Measurements from ENCODE around the gene PHF21A. TPM values are rescaled to one million over a fixed set of nuclear protein-coding genes. Genes with fewer than 3 reads are reported as not detected.

Gene PHF21A
- total and polyA plus RNA-seq, 2 donors = 15.2 to 25.9 TPM

DNA sequence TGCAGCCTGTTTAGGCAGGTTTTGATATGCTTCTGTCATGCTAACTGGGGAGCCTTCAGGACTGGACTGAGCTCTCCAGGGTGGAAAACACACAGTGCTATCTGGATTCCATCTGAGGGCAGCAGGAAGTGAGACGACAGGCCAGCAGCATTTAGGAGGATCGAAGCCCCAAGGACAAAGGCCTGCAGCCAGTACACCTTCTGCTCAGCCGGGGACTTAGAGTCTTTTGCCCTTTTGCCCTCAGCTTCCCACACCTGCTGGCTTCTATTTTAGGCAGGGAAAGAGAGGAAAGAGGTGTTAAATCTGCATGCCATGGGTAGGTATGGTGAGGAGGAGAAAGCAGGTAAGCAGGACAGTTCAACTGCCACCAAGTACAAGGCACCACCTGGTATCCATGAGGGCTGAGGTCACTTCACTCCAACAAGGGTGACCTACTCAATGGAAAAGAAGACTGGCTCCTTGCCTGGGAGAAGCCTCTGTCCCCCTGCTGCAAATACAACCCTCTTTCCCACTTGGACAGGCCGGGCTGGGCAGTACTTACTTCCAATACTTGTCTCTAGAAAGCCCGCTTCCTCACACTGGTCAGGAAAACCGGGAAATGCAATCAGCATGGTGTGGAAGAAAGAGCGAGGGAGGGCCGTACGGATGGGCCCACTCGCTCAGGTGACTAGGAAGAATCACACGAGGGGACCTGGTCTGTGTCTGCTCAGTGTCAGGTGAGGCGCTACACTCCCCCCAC, 186.5 kb downstream of the PHF21A start:
- H3K4me1 ChIP-seq (ENCODE audit: control insufficient read depth in 2 of 2, insufficient read depth in 2 of 2, low read length in 2 of 2) = peaks cover 8 to 30% of the 10 kb centered on the region in 2 donors
- no peaks in the 10 kb centered on the region for H3K9me3 ChIP-seq (ENCODE audit: control insufficient read depth in 2 of 2, insufficient read depth in 1 of 2, low read length in 1 of 2)
- no peak for DNase-seq (ENCODE audit: low read depth in 6 of 9, low spot score in 9 of 9)
- WGBS = 94% methylated on average over 12 of the region's 12 CpGs
- H3K36me3 ChIP-seq (ENCODE audit: control insufficient read depth in 2 of 2, insufficient read depth in 2 of 2, low read length in 1 of 2) = peaks cover 40 to 57% of the 10 kb centered on the region in 2 donors
- no peak overlapping the region for H3K4me3 ChIP-seq (ENCODE audit: low read length in 2 of 2)
- peak overlapping the region in 1 of 2 donors; percentile 50 for H3K27ac ChIP-seq (ENCODE audit: low read depth in 1 of 2, low read length in 1 of 2)
- H3K27me3 ChIP-seq (ENCODE audit: control insufficient read depth in 2 of 2, insufficient read depth in 1 of 2, low read length in 1 of 2) = no peaks in the 10 kb centered on the region

- peaks cover 8 to 32% of the 10 kb centered on the region in 2 donors for H3K4me1 ChIP-seq (ENCODE audit: control insufficient read depth in 2 of 2, insufficient read depth in 2 of 2, low read length in 2 of 2)
- DNase-seq (ENCODE audit: low read depth in 6 of 9, low spot score in 9 of 9) = no peak
- no peak overlapping the region for H3K4me3 ChIP-seq (ENCODE audit: low read length in 2 of 2)
- H3K27me3 ChIP-seq (ENCODE audit: control insufficient read depth in 2 of 2, insufficient read depth in 1 of 2, low read length in 1 of 2) = no peaks in the 10 kb centered on the region
- H3K27ac ChIP-seq (ENCODE audit: low read depth in 1 of 2, low read length in 1 of 2) = peak overlapping the region in 1 of 2 donors; percentile 17
- 96% methylated on average over 21 of the region's 21 CpGs for WGBS
- no peaks in the 10 kb centered on the region for H3K9me3 ChIP-seq (ENCODE audit: control insufficient read depth in 2 of 2, insufficient read depth in 1 of 2, low read length in 1 of 2)
- H3K36me3 ChIP-seq (ENCODE audit: control insufficient read depth in 2 of 2, insufficient read depth in 2 of 2, low read length in 1 of 2) = peaks cover 40 to 57% of the 10 kb centered on the region in 2 donors
These were observed 187.2 kb downstream of the PHF21A start for GRCh38 chr11:45933846-45934579.

DNA sequence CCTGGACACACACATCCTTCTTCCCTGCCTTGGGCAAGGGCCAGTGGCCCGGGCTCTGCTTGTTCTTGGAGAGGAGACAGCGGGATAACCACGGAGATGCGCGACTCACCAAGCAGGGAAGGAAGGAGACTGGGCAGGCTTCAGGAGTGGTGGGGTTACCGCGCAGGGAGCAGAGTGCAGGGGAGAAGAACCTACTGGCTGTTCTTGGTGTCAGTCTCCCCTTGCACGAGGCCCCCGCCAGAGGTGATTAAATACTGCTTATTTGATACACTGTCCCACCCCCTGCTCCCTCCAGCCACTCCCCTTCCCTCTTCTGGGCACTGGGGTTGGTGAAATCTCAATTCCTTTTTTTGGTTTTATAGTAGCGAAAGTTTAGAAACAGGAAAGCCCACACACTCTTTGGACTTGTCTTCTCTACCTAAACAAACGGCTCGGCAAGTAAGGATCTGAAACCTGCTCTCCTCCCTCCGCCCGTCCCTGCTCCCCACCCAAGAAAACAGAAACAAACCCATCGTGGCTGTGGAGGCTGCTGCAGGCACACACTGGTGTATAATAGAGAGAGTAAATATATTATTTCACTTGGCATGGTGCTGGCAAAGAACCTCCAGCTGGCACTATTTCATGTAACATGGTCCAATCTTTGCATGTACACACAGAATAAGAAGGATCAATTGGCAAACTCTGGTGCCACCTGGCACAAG, 188.0 kb downstream of the PHF21A start:
- no peak overlapping the region for H3K4me3 ChIP-seq (ENCODE audit: low read length in 2 of 2)
- peaks cover 8 to 32% of the 10 kb centered on the region in 2 donors for H3K4me1 ChIP-seq (ENCODE audit: control insufficient read depth in 2 of 2, insufficient read depth in 2 of 2, low read length in 2 of 2)
- H3K27ac ChIP-seq (ENCODE audit: low read depth in 1 of 2, low read length in 1 of 2) = peak overlapping the region in 1 of 2 donors; percentile 32
- no peaks in the 10 kb centered on the region for H3K27me3 ChIP-seq (ENCODE audit: control insufficient read depth in 2 of 2, insufficient read depth in 1 of 2, low read length in 1 of 2)
- H3K9me3 ChIP-seq (ENCODE audit: control insufficient read depth in 2 of 2, insufficient read depth in 1 of 2, low read length in 1 of 2) = no peaks in the 10 kb centered on the region
- peaks cover 40 to 57% of the 10 kb centered on the region in 2 donors for H3K36me3 ChIP-seq (ENCODE audit: control insufficient read depth in 2 of 2, insufficient read depth in 2 of 2, low read length in 1 of 2)
- DNase-seq (ENCODE audit: low read depth in 6 of 9, low spot score in 9 of 9) = no peak
- WGBS = 94% methylated on average over 15 of the region's 15 CpGs

DNA sequence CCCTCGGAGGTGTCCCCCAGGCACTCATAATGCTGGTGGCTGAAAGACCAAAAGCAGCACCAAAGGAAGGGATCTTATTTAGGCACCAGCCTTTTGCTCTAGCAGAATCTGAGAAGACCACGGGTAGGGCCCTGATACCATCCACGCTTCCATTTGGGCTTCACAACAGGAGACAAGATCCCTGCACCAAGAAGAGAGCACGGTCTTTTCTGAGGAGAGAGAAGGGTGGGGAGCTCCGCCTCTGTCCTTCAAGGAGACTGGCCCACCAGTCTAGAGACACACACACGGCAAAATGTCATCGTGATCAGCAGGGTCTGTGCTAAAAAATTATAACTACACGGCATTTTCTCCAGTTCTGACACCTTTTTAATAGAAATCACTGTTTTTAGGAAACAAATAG, 189.0 kb downstream of the PHF21A start:
- H3K4me1 ChIP-seq (ENCODE audit: control insufficient read depth in 2 of 2, insufficient read depth in 2 of 2, low read length in 2 of 2) = peaks cover 8 to 32% of the 10 kb centered on the region in 2 donors
- H3K27me3 ChIP-seq (ENCODE audit: control insufficient read depth in 2 of 2, insufficient read depth in 1 of 2, low read length in 1 of 2) = no peaks in the 10 kb centered on the region
- DNase-seq (ENCODE audit: low read depth in 6 of 9, low spot score in 9 of 9) = no peak
- peak overlapping the region; percentile 35 to 53 for H3K27ac ChIP-seq (ENCODE audit: low read depth in 1 of 2, low read length in 1 of 2)
- 93% methylated on average over 8 of the region's 8 CpGs for WGBS
- H3K9me3 ChIP-seq (ENCODE audit: control insufficient read depth in 2 of 2, insufficient read depth in 1 of 2, low read length in 1 of 2) = no peaks in the 10 kb centered on the region
- H3K36me3 ChIP-seq (ENCODE audit: control insufficient read depth in 2 of 2, insufficient read depth in 2 of 2, low read length in 1 of 2) = peaks cover 34 to 51% of the 10 kb centered on the region in 2 donors
- H3K4me3 ChIP-seq (ENCODE audit: low read length in 2 of 2) = no peak overlapping the region

DNA sequence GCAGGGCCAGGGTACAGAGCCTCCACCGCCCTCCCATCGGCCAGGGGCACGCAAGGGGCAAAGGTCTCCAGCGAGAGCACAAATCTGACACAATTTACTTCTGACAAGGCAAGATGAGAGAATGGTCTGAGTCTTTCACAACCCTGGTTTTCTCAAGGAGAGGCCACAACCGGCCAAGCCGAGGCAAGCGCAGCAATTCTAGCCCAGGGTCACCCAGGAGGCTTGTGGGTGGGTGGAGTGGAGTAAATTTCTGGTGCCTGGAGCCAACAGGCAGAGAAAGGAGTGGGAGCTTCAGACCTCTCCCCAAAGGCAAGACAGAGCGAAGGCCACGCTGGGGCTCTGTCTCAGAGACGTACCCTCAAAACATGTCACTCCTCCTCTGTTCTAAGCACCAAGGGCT, 189.5 kb downstream of the PHF21A start:
- WGBS = 94% methylated on average over 10 of the region's 10 CpGs
- DNase-seq (ENCODE audit: low read depth in 6 of 9, low spot score in 9 of 9) = no peak
- Histone ChIP-seq H3K9me3 (ENCODE audit: control insufficient read depth in 2 of 2, insufficient read depth in 1 of 2, low read length in 1 of 2) (no peaks in the 10 kb centered on the region), H3K27me3 (ENCODE audit: control insufficient read depth in 2 of 2, insufficient read depth in 1 of 2, low read length in 1 of 2) (no peaks in the 10 kb centered on the region), H3K36me3 (ENCODE audit: control insufficient read depth in 2 of 2, insufficient read depth in 2 of 2, low read length in 1 of 2) (peaks cover 34 to 48% of the 10 kb centered on the region in 2 donors), H3K4me1 (ENCODE audit: control insufficient read depth in 2 of 2, insufficient read depth in 2 of 2, low read length in 2 of 2) (peaks cover 8 to 32% of the 10 kb centered on the region in 2 donors), H3K4me3 (ENCODE audit: low read length in 2 of 2) (no peak overlapping the region), H3K27ac (ENCODE audit: low read depth in 1 of 2, low read length in 1 of 2) (peak overlapping the region; percentile 35 to 53)

DNA sequence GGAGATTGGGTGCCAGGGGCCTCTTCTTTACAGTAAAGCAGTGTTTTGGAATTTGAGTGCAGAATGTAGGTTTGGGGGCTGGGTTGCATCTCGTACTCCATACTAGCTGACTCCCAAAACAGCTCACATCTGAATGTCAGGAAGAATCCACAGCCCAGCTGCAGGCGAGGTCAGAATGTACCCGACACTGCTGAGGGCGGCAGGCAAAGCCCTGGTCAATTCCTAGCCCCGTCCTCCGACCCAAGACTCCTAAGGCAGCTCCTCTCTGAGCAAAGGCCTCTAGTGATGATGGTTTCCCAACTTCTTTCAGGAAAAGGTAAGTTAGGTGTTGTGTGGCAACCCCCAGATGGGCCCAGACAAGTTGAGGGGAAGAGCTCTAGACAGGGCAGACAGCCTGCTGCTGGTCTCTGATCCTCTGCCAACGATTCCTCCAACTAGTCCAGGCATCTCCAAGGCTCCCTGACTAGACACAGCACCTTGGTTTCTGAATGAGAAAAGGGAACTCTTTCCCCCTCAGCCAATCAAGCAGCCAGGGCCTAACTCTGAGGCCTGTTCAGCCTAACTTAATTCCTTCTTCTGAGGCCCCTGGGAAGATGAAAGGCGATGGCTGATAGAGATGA, 190.2 kb downstream of the PHF21A start:
- H3K27me3 ChIP-seq (ENCODE audit: control insufficient read depth in 2 of 2, insufficient read depth in 1 of 2, low read length in 1 of 2) = peaks cover 0 to 4% of the 10 kb centered on the region in 2 donors
- 96% methylated on average over 8 of the region's 8 CpGs for WGBS
- peaks cover 8 to 32% of the 10 kb centered on the region in 2 donors for H3K4me1 ChIP-seq (ENCODE audit: control insufficient read depth in 2 of 2, insufficient read depth in 2 of 2, low read length in 2 of 2)
- peak in 1 of 9 donors; percentile 35 for DNase-seq (ENCODE audit: low read depth in 6 of 9, low spot score in 9 of 9)
- H3K27ac ChIP-seq (ENCODE audit: low read depth in 1 of 2, low read length in 1 of 2) = peak overlapping the region; percentile 64 to 83
- H3K36me3 ChIP-seq (ENCODE audit: control insufficient read depth in 2 of 2, insufficient read depth in 2 of 2, low read length in 1 of 2) = peaks cover 34 to 43% of the 10 kb centered on the region in 2 donors
- H3K4me3 ChIP-seq (ENCODE audit: low read length in 2 of 2) = no peak overlapping the region
- H3K9me3 ChIP-seq (ENCODE audit: control insufficient read depth in 2 of 2, insufficient read depth in 1 of 2, low read length in 1 of 2) = no peaks in the 10 kb centered on the region

DNA sequence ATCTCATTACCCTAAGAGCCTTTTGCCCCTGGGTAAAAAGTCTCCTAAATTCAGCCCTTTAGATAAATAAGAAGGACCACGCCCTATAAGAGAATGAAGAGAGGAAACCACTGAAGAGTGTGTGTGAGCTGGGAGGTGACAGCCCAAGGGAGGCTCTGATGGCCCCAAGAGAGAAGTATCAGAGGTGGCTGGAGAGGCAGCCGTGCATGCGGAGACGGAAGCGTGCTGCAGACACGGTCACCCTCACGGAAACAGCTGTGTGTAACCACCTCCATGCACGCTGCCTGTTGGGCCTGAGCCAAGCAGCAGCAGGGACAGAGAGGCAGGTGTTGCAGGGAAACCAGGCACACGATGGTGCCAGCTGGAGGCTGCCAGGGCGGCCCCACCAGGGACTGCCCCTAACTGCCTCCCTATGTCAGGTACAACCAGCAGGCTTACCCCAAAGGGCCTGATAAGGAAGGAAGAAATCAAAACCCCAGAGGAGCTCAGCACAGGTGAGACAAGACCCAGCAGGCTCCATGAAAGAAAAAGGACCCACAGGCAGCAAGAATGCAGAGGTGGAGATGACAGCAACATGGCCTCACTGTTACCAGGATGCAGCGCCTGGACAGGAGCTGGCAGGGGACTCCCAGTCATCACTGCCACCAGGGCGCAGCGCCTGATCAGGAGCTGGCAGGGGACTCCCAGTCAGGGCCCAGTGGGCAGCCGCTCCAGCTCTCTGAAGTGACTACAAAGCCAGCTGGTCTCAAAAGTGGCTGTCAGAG, 191.0 kb downstream of the PHF21A start:
- H3K27me3 ChIP-seq (ENCODE audit: control insufficient read depth in 2 of 2, insufficient read depth in 1 of 2, low read length in 1 of 2) = peaks cover 0 to 12% of the 10 kb centered on the region in 2 donors
- H3K4me1 ChIP-seq (ENCODE audit: control insufficient read depth in 2 of 2, insufficient read depth in 2 of 2, low read length in 2 of 2) = peaks cover 8 to 31% of the 10 kb centered on the region in 2 donors
- no peak overlapping the region for H3K4me3 ChIP-seq (ENCODE audit: low read length in 2 of 2)
- 65% methylated on average over 14 of the region's 14 CpGs for WGBS
- H3K27ac ChIP-seq (ENCODE audit: low read depth in 1 of 2, low read length in 1 of 2) = peak overlapping the region; percentile 64 to 83
- H3K36me3 ChIP-seq (ENCODE audit: control insufficient read depth in 2 of 2, insufficient read depth in 2 of 2, low read length in 1 of 2) = peaks cover 28 to 34% of the 10 kb centered on the region in 2 donors
- DNase-seq (ENCODE audit: low read depth in 6 of 9, low spot score in 9 of 9) = no peak
- H3K9me3 ChIP-seq (ENCODE audit: control insufficient read depth in 2 of 2, insufficient read depth in 1 of 2, low read length in 1 of 2) = no peaks in the 10 kb centered on the region

- H3K4me1 ChIP-seq (ENCODE audit: control insufficient read depth in 2 of 2, insufficient read depth in 2 of 2, low read length in 2 of 2) = peaks cover 8 to 27% of the 10 kb centered on the region in 2 donors
- no peaks in the 10 kb centered on the region for H3K9me3 ChIP-seq (ENCODE audit: control insufficient read depth in 2 of 2, insufficient read depth in 1 of 2, low read length in 1 of 2)
- 84% methylated on average over 10 of the region's 10 CpGs for WGBS
- no peak overlapping the region for H3K4me3 ChIP-seq (ENCODE audit: low read length in 2 of 2)
- peaks cover 22 to 28% of the 10 kb centered on the region in 2 donors for H3K36me3 ChIP-seq (ENCODE audit: control insufficient read depth in 2 of 2, insufficient read depth in 2 of 2, low read length in 1 of 2)
- DNase-seq (ENCODE audit: low read depth in 6 of 9, low spot score in 9 of 9) = no peak
- H3K27me3 ChIP-seq (ENCODE audit: control insufficient read depth in 2 of 2, insufficient read depth in 1 of 2, low read length in 1 of 2) = peaks cover 3 to 18% of the 10 kb centered on the region in 2 donors
- peak overlapping the region; percentile 26 to 61 for H3K27ac ChIP-seq (ENCODE audit: low read depth in 1 of 2, low read length in 1 of 2)
These were observed 191.7 kb downstream of the PHF21A start for GRCh38 chr11:45929486-45930030.
